SK-N-SH (cell line): ENCODE data around the gene SGSH.

ENCODE experiments used
- EP300 ChIP-seq, 2 experiments: IDR thresholded peaks; 2 replicates each; pipeline versions ENCODE4 v1.4.0 to v1.6.1; 2012; ENCODE audit warnings: borderline replicate concordance in 1 of 2, low read depth in 1 of 2, low read length in 1 of 2
- FOSL2 ChIP-seq: IDR thresholded peaks from 2 replicates; pipeline ENCODE4 v1.4.0; 2012; ENCODE audit warnings: low read depth, mild to moderate bottlenecking, moderate library complexity, borderline replicate concordance
- POLR2AphosphoS5 ChIP-seq: IDR thresholded peaks from 2 replicates; pipeline ENCODE4 v1.6.1; 2012; ENCODE audit warnings: low read depth, low read length
- TF ChIP-seq, protein P1 (sequence below): fragments of 200-600 bp; sonication (generic); IDR thresholded peaks from 2 replicates; pipeline ENCODE4 v1.6.1; 2017; ENCODE audit warnings: antibody characterized with exemption, mild to moderate bottlenecking, moderate library complexity

DNA sequence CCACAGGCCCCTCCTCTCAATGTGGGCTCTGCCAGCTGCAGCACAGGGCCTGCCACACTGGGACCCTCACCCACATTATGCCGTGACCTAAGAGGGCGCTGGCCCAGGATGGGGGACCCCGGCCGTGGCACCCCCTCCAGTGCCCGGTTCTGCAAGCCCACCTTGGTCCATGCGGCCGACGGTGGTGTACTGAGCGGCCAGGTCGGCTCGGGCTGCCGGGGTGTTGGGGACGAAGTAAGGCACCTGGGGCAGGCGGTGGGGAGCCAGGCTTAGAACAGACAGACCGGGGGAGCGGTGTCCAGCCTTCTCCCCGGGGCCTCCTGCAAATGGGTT is 6.5 kb downstream of the SGSH start:
- TF ChIP-seq, protein P1, sequence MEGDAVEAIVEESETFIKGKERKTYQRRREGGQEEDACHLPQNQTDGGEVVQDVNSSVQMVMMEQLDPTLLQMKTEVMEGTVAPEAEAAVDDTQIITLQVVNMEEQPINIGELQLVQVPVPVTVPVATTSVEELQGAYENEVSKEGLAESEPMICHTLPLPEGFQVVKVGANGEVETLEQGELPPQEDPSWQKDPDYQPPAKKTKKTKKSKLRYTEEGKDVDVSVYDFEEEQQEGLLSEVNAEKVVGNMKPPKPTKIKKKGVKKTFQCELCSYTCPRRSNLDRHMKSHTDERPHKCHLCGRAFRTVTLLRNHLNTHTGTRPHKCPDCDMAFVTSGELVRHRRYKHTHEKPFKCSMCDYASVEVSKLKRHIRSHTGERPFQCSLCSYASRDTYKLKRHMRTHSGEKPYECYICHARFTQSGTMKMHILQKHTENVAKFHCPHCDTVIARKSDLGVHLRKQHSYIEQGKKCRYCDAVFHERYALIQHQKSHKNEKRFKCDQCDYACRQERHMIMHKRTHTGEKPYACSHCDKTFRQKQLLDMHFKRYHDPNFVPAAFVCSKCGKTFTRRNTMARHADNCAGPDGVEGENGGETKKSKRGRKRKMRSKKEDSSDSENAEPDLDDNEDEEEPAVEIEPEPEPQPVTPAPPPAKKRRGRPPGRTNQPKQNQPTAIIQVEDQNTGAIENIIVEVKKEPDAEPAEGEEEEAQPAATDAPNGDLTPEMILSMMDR, result no peak
- TF ChIP-seq EP300 (IDR thresholded peaks at IDR 0.05; ENCODE audit: borderline replicate concordance in 1 of 2, low read depth in 1 of 2, low read length in 1 of 2) (no peak), POLR2AphosphoS5 (no peak), FOSL2 (no peak)
